ENCODE measurements around the gene DPH7. TPM values are rescaled to one million over a fixed set of nuclear protein-coding genes. Genes with fewer than 3 reads are reported as not detected.
"Not testable (repeated sequence)": the region's sequence is repeated elsewhere in the genome, so short reads cannot be mapped to it uniquely, and the experiment has no call there.

DPH7 gene
- total RNA-seq, 1 experiment from 2014 or later: 50.7 TPM

GRCh38 chr9:137550958-137551263 is 27.8 kb downstream of the DPH7 start:
- DNase-seq (ENCODE audit: low read depth): not testable (repeated sequence)

DNA sequence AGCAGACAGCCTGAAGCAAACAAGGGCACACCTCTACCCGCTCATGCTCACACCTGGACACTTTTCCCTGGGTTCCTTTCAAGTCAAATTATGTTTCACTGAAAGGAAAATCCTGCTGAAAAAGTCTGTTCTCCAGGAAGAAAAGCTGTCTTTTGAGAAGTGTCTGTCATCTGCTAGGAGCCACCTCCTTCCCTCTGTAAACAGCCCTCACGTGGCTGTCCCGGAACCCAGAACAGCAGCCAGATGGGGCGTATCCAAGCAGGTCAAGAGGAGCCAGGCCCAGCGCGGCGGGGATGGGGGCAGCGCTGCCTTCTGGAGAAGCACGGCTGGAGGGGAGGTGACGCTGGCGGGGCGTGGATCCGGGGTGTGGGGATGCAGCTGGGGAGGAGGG is 28.5 kb downstream of the DPH7 start, which contains the start of gene PNPLA7:
Gene PNPLA7, minus strand, starts transcription at position 172 of the 391 bp plus-strand sequence. CDS start 205 bp downstream, outside the sequence.
- peak; percentile 32 for DNase-seq (ENCODE audit: low read depth)

DNA sequence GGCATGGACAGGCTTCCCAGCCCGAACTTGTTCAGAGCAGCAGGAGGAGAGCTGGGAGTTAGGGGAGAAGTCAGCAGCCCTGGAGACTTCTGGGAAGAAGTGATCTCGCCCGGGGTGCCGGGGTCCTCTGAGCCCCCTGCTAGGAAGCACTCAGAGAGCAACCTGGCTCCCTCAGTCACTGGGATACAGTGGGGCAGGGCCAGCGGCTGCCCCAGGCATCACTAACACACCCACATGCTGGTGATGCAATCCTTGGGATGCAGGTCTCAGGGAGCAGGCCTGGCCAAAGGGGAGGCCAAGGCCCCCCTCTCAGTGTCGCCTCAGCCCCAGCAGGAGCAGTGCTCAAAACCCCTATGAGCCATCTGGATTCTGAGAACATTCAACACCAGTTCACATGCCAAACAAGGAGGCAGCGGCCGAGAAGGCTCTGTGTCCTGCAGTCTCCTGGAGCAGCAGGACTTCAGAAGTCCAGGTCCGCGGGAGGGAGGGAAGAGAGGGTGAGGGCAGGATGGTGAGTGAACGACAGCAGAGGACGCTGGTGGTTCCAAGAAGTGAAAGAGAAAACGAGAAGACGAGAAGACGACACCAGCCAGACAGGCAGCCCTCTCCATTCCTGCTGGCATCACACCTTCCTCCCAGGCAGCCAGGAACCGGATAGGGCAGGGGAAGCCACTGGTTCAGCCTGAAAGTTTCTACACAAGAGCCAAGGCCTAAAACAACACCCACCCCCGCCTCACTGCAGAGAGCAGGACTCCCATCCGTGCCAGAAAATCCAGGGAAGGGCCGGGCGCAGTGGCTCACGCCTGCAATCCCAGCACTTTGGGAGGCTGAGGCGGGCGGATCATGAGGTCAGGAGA is 30.8 kb downstream of the DPH7 start:
- no peak for DNase-seq (ENCODE audit: low read depth)

DNA sequence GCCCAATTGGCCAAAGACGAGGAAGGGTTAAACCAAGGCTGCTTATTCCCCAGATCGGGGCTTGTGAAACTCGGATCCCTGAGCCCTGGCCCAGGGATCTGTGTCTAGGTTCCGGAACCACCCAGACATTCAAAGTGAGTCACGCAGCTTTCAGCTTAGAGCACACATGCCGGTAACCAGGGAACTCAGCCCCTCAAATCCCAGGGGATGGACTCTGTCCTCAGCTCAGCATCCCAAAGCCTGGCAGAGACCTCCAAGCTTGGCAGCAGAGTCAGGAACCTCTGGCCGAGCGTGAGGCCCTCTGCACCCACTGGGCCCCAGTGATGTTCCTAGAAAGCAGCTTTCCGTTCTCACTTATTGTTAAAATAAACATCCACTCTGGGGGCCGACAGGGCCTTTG is 33.6 kb downstream of the DPH7 start:
- DNase-seq (ENCODE audit: low read depth): no peak

GRCh38 chr9:137544176-137544760 is 34.5 kb downstream of the DPH7 start:
- no peak for DNase-seq (ENCODE audit: low read depth)

DNA sequence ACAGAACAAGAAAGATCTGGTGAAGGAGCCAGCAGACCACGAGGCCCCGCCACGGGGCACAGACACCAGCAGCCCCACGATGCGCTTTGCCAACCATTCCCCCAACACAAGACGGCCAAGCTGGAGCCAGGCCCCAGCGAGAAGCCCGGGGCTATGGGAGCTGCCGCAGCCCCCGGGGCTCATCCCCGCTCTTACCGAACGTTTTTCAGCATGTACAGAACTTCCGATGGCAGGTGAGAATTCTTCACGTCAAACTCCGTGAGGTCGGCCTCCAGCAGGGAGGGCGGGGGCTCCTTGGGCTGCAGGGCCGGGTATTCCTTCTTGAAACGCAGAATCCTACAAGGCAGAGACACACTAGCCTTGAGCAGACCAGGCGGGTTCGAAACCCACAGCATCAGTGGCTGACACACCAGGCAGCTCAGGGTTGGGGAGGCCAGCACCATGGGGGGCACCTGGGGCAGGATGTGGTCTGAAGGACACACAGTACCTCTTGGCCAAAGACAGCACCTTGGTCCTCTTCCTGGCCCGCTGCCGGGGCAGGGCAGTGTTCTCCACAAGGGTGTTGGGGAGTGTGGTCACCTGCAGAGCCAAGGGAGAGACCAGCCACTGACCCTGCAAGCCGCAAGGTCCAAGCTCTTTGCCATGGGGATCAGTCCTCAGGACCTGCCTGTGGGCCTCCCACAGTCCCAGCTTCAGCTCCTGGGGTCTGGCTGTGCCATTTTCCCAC is 35.3 kb downstream of the DPH7 start:
- no peak for DNase-seq (ENCODE audit: low read depth)

- no peak for DNase-seq (ENCODE audit: low read depth)
These were observed 36.2 kb downstream of the DPH7 start for GRCh38 chr9:137542486-137542885.

DNA sequence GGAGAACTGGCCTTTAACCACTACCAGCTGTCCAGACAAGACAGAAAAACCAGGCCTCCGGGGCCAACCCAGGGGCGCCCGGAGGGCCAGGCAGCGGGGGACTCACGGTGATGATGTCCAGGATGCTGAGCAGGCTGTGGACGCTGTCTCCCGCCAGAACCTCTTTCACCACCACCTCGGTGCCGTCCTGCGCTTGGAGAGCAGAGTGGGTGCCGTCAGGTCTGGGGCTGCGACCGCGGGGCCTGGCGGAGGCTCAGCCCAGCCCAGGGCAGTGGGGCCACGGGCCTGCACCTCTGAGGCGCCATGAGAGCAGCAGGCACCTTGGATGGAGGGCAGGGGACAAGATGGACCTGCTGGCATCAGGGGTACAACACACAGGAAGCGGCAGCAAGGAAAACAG is 38.2 kb downstream of the DPH7 start:
- DNase-seq (ENCODE audit: low read depth): no peak

DNA sequence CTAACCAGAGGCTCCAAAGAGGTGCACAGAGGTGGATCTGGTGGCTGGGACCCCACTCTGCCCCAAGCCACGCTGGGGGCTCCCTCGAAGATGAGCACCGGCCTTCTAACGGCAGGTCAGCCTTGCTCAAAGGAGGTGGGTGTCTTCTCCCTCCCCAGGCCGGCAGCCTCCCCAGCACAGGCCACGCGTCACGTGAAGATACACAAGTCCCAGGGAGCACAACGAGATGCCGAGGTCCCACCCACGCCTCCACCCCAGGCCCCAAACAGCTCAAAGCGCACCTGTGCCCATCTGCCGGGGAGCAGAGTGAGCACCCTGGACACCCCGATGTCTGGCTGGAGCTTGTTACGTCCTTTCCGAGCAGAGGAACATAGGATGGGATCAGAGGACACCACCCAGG is 40.7 kb downstream of the DPH7 start:
- DNase-seq (ENCODE audit: low read depth): no peak

DNA sequence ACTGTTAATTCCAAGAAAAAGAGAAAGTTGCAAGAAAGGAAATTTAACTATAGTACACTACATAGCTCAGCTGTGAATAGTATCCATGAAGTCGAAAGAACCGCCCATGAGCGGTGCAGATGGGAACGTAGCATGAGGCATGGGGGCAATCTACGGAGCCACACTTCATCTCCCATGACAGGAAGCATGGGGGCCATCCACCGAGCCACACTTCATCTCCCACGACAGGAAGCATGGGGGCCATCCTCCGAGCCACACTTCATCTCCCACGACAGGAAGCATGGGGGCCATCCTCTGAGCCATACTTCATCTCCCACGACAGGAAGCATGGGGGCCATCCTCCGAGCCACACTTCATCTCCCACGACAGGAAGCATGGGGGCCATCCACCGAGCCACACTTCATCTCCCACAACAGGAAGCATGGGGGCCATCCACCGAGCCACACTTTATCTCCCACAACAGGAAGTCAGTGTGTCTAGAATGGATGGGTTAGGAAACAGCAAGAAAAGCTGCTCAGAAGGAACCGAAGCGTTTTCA is 42.1 kb downstream of the DPH7 start:
- DNase-seq (ENCODE audit: low read depth): not testable (repeated sequence)

GRCh38 chr9:137535120-137535428 is 43.7 kb downstream of the DPH7 start:
- DNase-seq (ENCODE audit: low read depth): no peak

- peak; percentile 55 for DNase-seq (ENCODE audit: low read depth)
These were observed 44.2 kb downstream of the DPH7 start for GRCh38 chr9:137534256-137535119.

DNA sequence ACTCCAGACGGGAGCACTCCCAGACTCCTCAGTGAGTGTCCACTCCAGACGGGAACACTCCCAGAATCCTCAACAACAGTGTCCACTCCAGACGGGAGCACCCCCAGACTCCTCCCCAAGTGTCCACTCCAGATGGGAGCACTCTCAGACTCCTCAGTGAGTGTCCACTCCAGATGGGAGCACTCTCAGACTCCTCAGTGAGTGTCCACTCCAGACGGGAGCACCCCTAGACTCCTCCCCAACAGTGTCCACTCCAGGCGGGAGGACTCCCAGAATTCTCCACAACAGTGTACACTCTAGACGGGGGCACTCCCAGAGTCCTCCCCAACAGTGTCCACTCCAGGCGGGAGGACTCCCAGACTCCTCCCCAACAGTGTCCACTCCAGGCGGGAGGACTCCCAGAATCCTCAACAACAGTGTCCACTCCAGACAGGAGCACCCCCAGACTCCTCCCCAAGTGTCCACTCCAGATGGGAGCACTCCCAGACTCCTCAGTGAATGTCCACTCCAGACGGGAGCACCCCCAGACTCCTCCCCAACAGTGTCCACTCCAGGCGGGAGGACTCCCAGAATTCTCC is 45.7 kb downstream of the DPH7 start:
- not testable (repeated sequence) for DNase-seq (ENCODE audit: low read depth)

DNA sequence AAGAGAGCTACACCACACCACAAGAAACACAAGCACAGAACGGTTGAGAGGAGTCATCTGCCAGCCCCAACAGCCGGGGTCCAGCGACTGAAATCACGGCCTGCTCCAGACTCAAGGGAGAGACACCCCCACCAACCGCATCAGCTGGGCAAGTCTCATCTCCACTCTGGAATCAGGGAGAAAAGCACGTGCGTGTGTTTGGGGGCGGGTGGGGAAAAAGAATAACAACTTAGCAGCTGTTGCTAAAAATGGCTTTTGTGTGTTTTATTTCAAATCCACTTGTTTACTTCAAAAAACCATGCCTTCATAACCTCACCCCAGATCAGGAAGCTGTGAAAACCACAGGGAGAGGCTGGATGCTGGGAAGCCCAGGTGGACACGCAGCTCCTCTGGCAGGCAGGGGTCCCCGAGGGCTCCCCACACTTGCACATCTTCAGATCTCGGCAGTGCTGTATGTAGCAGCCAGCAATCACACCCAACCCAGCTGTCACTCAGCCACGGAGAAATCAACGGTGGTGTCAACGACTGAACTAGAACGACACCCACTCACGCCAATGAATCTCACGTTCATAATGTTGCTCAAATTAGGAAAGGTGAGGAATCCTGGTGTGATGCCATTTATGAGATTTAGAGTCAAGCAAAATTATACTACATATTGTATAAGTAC is 47.5 kb downstream of the DPH7 start:
- DNase-seq (ENCODE audit: low read depth): no peak

DNA sequence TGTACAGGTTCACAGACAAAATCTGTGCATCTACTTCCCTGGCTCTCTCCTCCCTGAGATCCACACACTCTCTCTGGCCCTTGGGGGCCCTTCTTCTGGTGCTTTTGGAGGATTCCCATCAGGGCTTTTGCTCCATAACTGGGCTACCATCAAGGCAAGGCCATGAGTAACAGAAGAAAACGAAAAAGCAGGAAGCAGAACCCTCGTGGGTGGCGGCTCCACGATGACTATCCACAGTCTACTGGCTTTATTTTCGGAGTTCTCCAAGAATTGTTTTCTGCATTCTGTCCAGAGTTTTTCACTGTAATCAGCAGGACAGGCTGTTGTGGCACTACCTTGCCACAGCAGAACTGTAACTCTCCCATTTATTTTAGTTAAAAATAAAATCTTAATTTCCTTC is 48.4 kb downstream of the DPH7 start:
- no peak for DNase-seq (ENCODE audit: low read depth)

- no peak for DNase-seq (ENCODE audit: low read depth)
These were observed 53.8 kb downstream of the DPH7 start for GRCh38 chr9:137524981-137525317.

- no peak for DNase-seq (ENCODE audit: low read depth)
These were observed 54.4 kb downstream of the DPH7 start for GRCh38 chr9:137524161-137524980.

DNA sequence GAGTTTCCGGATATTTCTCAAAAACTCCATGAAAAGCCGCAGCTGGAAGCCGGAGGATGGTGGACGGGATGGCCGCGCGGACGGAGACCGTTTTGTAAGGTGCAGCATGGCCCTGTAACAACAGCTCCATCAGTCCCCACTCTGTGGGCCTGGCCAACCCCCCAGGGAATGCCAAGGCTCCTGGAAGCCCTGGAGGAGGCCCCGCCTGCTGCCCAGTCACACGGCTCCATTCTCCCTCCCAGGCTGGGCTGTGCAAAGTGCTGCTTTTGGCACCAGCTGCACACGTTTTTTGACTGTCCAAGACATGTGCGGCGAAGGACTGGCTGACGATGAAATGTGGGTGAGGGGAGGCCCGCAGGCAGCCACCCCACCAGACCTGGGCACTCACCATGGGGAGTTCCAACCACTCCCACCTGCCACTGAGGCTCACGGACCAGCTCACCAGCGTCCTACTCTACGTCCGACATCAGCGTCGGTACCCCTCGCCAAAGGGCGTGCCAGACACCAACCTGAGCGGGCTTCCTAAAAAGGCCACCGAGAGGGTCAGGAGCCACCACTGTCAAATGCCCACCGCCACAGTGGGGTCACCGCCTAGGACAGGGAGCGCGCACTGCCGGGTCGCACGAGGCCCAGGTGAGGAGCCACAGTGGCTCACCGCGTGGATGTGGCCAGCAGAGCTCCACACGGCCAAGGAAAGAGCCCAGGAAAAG is 55.8 kb downstream of the DPH7 start:
- DNase-seq (ENCODE audit: low read depth): no peak

GRCh38 chr9:137521405-137521985 is 57.2 kb downstream of the DPH7 start:
- no peak for DNase-seq (ENCODE audit: low read depth)

Measured in HT1080 (cell line).